Activated CD4-positive, alpha-beta T cell treated with anti-CD3 and anti-CD28 coated beads, Interleukin-2, amount 50 U/mL, for 4 hours (primary cell): ENCODE data around the gene NF2.
"Not testable (repeated sequence)": the region's sequence is repeated elsewhere in the genome, so short reads cannot be mapped to it uniquely, and the experiment has no call there.

Experiments
- DNase-seq, 2 experiments: peaks; one replicate each; pipeline ENCODE4 v3.0.0-alpha.2; 2020

Gene NF2

DNA sequence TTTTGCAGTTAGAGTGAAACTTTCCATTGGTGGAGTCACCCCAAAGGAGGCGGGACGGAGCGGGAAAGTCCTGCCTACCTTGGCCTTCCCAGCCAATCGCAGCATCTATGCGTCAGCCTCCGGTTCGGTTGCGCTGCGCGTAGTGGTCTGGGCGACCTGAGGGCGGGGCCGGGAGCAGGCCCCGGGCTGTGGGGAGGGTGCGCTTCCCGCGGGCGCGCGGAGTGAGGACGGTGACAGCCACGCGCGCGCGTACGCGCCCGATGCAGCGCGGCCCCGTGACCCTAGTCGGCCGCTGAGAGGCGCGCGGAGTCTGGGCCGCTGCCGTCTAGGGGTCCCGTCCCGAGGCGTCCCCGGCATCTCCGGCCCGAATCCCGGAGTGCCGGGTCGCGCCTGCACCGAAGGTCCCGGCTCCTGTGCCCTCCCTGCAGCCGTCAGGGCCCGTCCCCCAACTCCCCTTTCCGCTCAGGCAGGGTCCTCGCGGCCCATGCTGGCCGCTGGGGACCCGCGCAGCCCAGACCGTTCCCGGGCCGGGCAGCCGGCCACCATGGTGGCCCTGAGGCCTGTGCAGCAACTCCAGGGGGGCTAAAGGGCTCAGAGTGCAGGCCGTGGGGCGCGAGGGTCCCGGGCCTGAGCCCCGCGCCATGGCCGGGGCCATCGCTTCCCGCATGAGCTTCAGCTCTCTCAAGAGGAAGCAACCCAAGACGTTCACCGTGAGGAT, at the start of gene NF2:
Gene NF2, plus strand, starts transcription at position 276 of the 718 bp plus-strand sequence. Its CDS starts 366 bp downstream, at position 642.
- DNase-seq: peak; percentile 96 to 97

GRCh38 chr22:29555065-29555644, 48.3 kb upstream of the NF2 start:
- DNase-seq: no peak

DNA sequence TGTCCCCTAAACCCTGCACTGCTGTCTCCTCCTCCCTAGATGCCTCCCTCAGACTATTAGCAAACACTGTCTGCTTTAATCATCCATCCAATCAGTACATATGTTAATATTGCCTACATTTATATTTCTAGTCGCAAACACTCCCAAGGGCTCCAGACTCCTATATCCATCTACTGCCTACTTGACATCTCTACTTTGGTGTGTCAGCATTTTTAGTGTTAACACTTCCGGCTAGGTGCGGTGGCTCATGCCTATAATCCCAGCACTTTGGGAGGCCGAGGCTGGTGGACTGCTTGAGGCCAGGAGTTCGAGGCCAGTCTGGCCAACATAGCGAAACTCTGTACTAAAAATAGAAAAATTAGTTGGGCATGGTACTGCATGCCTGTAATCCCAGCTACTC, 44.4 kb upstream of the NF2 start:
- DNase-seq: no peak

DNA sequence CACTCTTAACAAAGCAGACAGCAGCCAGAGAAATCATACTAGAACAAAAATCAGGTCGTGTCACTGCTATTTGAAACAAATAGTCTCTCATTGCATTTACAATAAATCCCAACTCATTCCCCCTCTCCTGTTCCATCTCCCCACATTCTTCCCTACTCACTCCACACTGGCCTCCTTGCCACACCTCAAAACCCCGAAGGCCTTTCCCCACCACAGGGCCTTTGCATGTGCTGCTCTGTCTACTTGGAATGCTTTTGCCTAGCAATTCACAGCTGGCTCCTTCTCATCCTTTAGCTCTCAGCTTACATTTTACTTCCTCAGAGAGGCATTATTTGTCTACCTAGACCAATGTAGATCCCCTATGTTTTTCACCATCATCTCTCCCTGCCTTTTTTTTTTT, 43.6 kb upstream of the NF2 start:
- DNase-seq: no peak

- no peak for DNase-seq
Measured at GRCh38 chr22:29563652-29564460, 39.6 kb upstream of the NF2 start.

GRCh38 chr22:29566513-29566912, 36.9 kb upstream of the NF2 start:
- not testable (repeated sequence) for DNase-seq

DNA sequence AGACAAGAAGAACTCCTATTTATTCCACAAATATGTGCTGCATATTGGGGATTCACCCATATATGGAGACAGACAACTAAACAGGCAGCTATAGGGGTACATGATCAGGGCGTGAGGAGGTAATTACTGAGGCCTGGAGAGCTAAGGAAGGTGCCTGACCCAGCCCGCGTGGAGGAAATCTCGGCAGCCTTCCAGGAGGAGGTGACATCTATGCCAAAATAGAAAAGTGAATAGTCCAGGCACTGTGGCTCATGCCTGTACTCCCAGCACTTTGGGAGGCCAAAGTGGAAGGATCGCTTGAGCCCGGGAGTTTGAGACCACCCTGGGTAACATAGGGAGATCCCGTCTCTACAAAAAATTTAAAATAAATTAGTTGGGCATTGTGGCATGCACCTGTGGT, 36.1 kb upstream of the NF2 start:
- DNase-seq: no peak

GRCh38 chr22:29569011-29569678, 34.3 kb upstream of the NF2 start:
- no peak for DNase-seq

- no peak for DNase-seq
Measured at GRCh38 chr22:29570456-29570855, 33.0 kb upstream of the NF2 start.

DNA sequence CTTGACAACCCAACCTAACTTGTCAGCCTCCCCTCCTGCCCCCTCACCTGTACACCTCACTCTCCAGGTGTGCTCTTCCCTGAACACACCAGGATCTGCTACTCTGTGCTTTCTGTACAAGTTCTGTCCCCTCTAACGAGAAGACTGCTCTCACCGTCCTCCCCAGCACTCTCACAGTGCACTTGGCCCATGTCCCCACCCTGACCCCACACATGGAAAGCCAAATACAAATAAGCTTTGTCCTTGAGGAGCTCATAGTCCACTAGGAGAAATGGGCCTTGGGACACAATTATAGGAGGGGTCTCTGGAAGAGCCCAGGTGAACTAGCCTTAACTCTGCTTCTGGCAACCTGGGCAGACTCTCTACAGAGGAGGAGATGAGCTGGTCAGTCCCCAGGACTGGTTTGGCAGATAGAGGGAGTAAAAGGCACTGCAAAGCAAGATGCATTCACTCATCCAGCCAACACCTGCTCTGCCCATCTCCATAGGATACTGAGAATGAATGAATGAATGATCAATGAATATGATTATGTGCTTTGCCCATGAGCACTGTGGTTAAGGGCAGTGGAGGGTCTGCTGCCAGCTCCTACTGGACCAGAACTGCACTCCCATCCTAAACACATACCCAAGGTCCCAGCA, 32.4 kb upstream of the NF2 start:
- DNase-seq: no peak

- no peak for DNase-seq
Measured at GRCh38 chr22:29574762-29575450, 28.5 kb upstream of the NF2 start.

DNA sequence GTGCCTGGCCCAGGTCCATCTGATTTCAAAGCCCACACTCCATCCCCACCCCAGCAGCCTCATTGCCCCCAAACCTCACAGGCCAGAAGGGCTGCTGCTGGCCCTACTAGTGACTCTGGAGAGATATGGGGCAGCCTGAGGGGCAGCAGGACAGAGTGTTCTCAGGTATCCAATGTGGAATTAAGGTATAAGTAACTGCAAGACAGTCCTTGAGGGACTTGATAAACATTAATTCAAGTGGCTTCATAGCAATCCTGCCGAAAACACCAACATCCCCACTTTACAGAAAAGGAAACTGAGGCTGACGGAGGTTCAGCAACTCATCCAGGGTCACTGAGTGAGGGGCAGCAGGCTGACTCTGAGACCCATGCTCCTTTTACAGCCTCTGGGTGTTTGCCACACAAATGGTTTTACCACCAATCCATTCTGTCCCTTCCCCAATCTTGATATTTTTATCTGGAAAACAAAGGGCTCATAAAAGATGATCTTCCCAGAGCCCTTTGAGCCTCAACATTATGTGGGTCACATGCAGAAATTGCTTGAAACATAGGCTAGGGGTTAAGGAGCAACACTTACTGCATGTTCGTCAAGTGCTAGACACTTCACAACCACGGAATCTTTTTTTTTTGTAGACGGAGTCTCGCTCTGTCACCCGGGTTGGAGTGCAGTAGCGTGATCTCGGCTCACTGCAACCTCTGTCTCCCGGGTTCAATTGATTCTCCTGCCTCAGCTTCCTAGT, 24.8 kb upstream of the NF2 start:
- no peak for DNase-seq

GRCh38 chr22:29580200-29580810, 23.1 kb upstream of the NF2 start:
- no peak for DNase-seq

GRCh38 chr22:29581799-29582198, 21.6 kb upstream of the NF2 start:
- no peak for DNase-seq

DNA sequence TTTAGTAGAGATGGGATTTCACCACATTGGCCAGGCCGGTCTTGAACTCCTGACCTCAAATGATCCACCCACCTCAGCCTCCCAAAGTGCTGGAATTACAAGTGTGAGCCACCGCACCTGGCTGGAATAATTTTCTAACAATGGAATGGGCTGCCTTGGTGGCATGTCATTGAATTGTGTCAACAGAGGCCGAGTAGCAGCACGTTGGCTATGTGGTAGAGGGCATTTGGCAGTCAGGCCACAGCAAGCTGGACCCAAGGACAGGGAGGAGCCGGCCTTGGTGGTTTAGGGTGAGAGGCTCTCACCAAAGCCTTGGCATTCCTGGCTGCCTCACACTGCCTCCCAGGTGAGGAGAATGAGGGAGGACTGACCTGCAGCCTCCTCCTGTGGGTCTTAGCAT, 18.5 kb upstream of the NF2 start:
- DNase-seq: no peak

- DNase-seq: not testable (repeated sequence)
Measured at GRCh38 chr22:29586193-29586705, 17.2 kb upstream of the NF2 start.

DNA sequence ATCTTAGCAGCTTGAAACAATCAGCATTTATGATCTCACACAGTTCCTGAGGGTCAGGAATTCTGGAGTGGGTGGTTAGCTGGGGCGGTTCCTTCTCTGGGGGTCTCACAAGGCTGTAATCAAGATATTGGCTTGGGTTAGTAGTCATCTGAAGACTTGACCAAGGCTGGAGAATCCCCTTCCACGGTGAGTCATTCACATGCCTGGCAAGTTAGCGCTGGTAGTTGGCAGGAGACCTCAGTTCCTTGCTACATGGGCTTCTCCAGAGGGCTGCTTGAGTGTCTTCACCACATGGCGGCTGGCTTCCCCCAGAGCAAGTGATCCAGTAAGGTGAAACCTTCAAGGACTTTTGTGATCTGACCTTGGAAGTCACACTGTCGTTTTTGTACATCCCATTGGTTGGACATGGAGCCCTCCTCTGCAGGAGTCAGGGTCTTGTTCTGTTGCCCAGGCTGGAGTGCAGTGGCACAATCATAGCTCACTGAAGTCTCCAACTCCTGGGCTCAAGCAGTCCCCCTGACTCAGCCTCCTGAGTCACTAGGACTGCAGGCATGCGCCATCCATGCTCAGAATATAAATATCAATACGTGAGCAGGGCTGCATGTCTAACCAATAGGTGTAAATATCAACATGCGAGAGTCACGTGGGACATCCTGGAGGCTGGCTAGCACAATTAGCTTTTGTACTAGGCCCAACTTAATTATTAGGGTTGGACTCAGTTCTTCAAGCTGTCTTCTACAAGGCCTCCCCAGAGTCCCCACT, 15.3 kb upstream of the NF2 start:
- DNase-seq: no peak

- DNase-seq: no peak
Measured at GRCh38 chr22:29593923-29594322, 9.5 kb upstream of the NF2 start.

GRCh38 chr22:29594447-29594846, 9.0 kb upstream of the NF2 start:
- DNase-seq: not testable (repeated sequence)

GRCh38 chr22:29596408-29596807, 7.0 kb upstream of the NF2 start:
- DNase-seq: no peak
